Ishikawa (cell line): ENCODE results near the gene METAP1.

ENCODE experiments used
- CEBPB ChIP-seq: IDR thresholded peaks from 2 replicates; pipeline ENCODE4 v1.6.1; 2012
- NFIC ChIP-seq: IDR thresholded peaks from 2 replicates; pipeline ENCODE4 v1.6.1; 2012
- RAD21 ChIP-seq: IDR thresholded peaks from 2 replicates; pipeline ENCODE4 v1.6.1; 2012; ENCODE audit warnings: low read depth
- REST ChIP-seq: IDR thresholded peaks from 2 replicates; pipeline ENCODE4 v1.6.1; 2012; ENCODE audit warnings: low read depth, mild to moderate bottlenecking
- TAF1 ChIP-seq: IDR thresholded peaks from 2 replicates; pipeline ENCODE4 v1.6.1; 2012; ENCODE audit warnings: low read depth, mild to moderate bottlenecking
- TCF12 ChIP-seq: IDR thresholded peaks from 2 replicates; pipeline ENCODE4 v1.6.1; 2012; ENCODE audit warnings: low read depth
- YY1 ChIP-seq: IDR thresholded peaks from 2 replicates; pipeline ENCODE4 v1.6.1; 2012; ENCODE audit warnings: low read depth

DNA sequence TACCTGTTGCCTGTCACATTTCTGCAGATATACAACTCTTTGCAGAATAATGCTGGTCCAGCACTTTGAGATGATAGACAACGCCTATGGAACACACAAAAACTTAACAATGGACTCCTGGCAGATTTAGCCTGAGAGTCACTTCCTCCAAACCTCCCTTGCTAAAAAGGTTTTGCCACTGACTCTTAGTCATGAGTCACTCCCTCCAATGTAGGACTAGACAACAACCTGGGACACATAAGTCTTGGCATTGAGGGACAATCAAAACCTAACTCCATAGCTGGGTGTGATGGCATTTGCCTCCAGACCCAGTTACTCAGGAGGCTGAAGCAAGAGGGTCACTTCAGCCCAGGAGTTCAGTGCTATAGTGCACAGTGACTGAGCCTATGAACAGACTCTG lies 44.6 kb upstream of the METAP1 start:
- no peak for TF ChIP-seq REST
- TF ChIP-seq TAF1 = no peak
- TF ChIP-seq CEBPB = no peak
- no peak for TF ChIP-seq RAD21
- TF ChIP-seq NFIC = no peak
- TF ChIP-seq YY1 = no peak
- TF ChIP-seq TCF12 = no peak
